HepG2 (cell line): ENCODE results near the gene DOK7. TPM values are rescaled to one million over a fixed set of nuclear protein-coding genes. Genes with fewer than 3 reads are reported as not detected.
A peak's percentile ranks its signal among the peaks of the same experiment; 100 is the strongest.

Source experiments
- ATAC-seq: fragments of 200-7000 bp; cut with Tn5 transposase; 3 replicates; pipeline ENCODE4 v1.9.1; 2020; ENCODE audit warnings: mild to moderate bottlenecking, moderate library complexity
- BruUV-seq: library from RNA; stranded (reverse); fragments of 400-500 nt; replicated peaks from 2 replicates; lab custom pipeline; 2021; lab: Mats Ljungman, UMichigan
- CTCF ChIA-PET: fragments of 300-600 bp; formaldehyde crosslinking; extraction: SDS; loops from one replicate; lab custom pipeline; 2021; ENCODE audit warnings: low total read pairs, inconsistent platforms, low intra/inter-chr PET ratio; lab: Yijun Ruan, JAX
- POLR2A ChIA-PET: fragments of 350-600 bp; sonication (Branson Sonifier 250); formaldehyde crosslinking; loops from one replicate; lab custom pipeline; 2020; ENCODE audit warnings: antibody characterized with exemption, inconsistent platforms; lab: Yijun Ruan, JAX
- DNase-seq: peaks from one replicate; pipeline ENCODE4 v3.0.0-alpha.2; 2015; ENCODE audit warnings: low spot score
- FAIRE-seq: peaks from 3 replicates; lab custom pipeline; 2011; peaks lifted over from hg19 to GRCh38; lab: Jason Lieb, UNC
- H2AFZ ChIP-seq: one replicate; pipeline ENCODE4 v1.6.1; 2011; ENCODE audit warnings: low read length, inconsistent platforms
- H3K27ac ChIP-seq: fragments of 300-600 bp; 3 replicates; pipeline ENCODE4 v1.8.0; 2011; ENCODE audit warnings: mixed run types, mild to moderate bottlenecking, mixed read lengths, low read length, inconsistent platforms; ENCODE audit not compliant: insufficient read depth; ENCODE audit errors: extremely low read length
- H3K27me3 ChIP-seq, 2 experiments: fragments of 200-600 bp in 1 of 2; 2 replicates in 1 of 2; 3 replicates in 1 of 2; pipeline versions ENCODE4 v1.6.0 to v1.8.0; 2011; ENCODE audit warnings: low read length in 2 of 2, mild to moderate bottlenecking in 2 of 2, moderate library complexity in 2 of 2, inconsistent platforms in 1 of 2; ENCODE audit not compliant: insufficient read depth in 2 of 2, control insufficient read depth in 1 of 2
- H3K36me3 ChIP-seq, 2 experiments: fragments of 200-600 bp in 1 of 2; replicated peaks in 1 of 2; 2 replicates in 1 of 2; 3 replicates in 1 of 2; pipeline versions ENCODE4 v1.5.1 to v1.8.0; 2011; ENCODE audit warnings: low read length in 2 of 2, inconsistent platforms in 1 of 2; ENCODE audit not compliant: insufficient read depth in 2 of 2, control insufficient read depth in 1 of 2
- H3K4me1 ChIP-seq: 2 replicates; pipeline ENCODE4 v1.5.1; 2012; ENCODE audit warnings: low read length, inconsistent platforms; ENCODE audit not compliant: insufficient read depth
- H3K4me2 ChIP-seq: 2 replicates; pipeline ENCODE4 v1.6.0; 2011; ENCODE audit warnings: low read depth, low read length, inconsistent platforms
- H3K4me3 ChIP-seq, 3 experiments: fragments of 200-600 bp in 1 of 3; sonication (generic), shearing (Covaris generic) in 1 of 3; replicated peaks in 1 of 3; 2 replicates each; pipeline ENCODE4 v1.5.1; 2011 to 2016; ENCODE audit warnings: low read length in 3 of 3, inconsistent platforms in 2 of 3, low read depth in 2 of 3, mild to moderate bottlenecking in 2 of 3, control low read depth in 1 of 3, mixed read lengths in 1 of 3; ENCODE audit not compliant: insufficient read depth in 1 of 3
- H3K79me2 ChIP-seq: one replicate; pipeline ENCODE4 v1.6.1; 2011; ENCODE audit warnings: low read length, inconsistent platforms; ENCODE audit not compliant: insufficient read depth
- H3K9ac ChIP-seq: 2 replicates; pipeline ENCODE4 v1.6.0; 2011; ENCODE audit warnings: mild to moderate bottlenecking, low read depth, low read length, inconsistent platforms; ENCODE audit not compliant: insufficient read depth
- H3K9me3 ChIP-seq: 2 replicates; pipeline ENCODE4 v1.5.1; 2012; ENCODE audit warnings: mild to moderate bottlenecking, low read length
- H4K20me1 ChIP-seq: 2 replicates; pipeline ENCODE4 v1.6.0; 2011; ENCODE audit warnings: inconsistent platforms, mild to moderate bottlenecking, low read length, moderate library complexity; ENCODE audit not compliant: insufficient read depth
- HNRNPL ChIP-seq: fragments of 200-400 bp; formaldehyde crosslinking; IDR thresholded peaks from 2 replicates; pipeline ENCODE4 v1.6.1; 2017; ENCODE audit warnings: mild to moderate bottlenecking, low read depth, low read length
- LCORL ChIP-seq, 2 experiments: fragments of 450-650 bp in 1 of 2; sonication (generic) in 1 of 2; formaldehyde crosslinking in 1 of 2; IDR thresholded peaks; 2 replicates each; pipeline versions ENCODE4 v1.5.0 to v1.6.1; 2017 to 2020; ENCODE audit warnings: antibody characterized with exemption in 1 of 2, missing genetic modification reagents in 1 of 2
- MED13 ChIP-seq: sonication (generic); formaldehyde crosslinking; IDR thresholded peaks from 2 replicates; pipeline ENCODE4 v1.5.0; 2020; ENCODE audit warnings: missing genetic modification reagents
- PHF5A ChIP-seq: IDR thresholded peaks from one replicate; pipeline ENCODE4 v1.6.1; 2018; ENCODE audit warnings: low read depth, missing genetic modification reagents; ENCODE audit not compliant: unreplicated experiment
- SRF ChIP-seq: IDR thresholded peaks from 2 replicates; pipeline ENCODE4 v1.6.1; 2011; ENCODE audit warnings: mild to moderate bottlenecking, low read depth, low read length, moderate library complexity
- ZNF33A ChIP-seq: sonication (generic); formaldehyde crosslinking; IDR thresholded peaks from 2 replicates; pipeline ENCODE4 v1.5.1; 2020; ENCODE audit warnings: missing genetic modification reagents, mild to moderate bottlenecking, moderate library complexity, borderline replicate concordance
- ZZZ3 ChIP-seq: sonication (generic); formaldehyde crosslinking; IDR thresholded peaks from 2 replicates; pipeline ENCODE4 v1.4.0; 2020; ENCODE audit warnings: missing genetic modification reagents, mild to moderate bottlenecking, borderline replicate concordance
- WGBS: methylation state at CpG from one replicate; pipeline ENCODE4 v1.1.6; 2017; ENCODE audit warnings: low lambda C conversion rate; 5-methylcytosine and 5-hydroxymethylcytosine counted together
- in situ Hi-C: cut with HindIII; loops from 2 replicates; pipeline ENCODE4 v1.10.0; 2017; ENCODE audit warnings: low pct_unique_long_range_greater_than_20kb; ENCODE audit not compliant: extremely low pct_ligation_motif_present
- intact Hi-C: fragments of 100-400 bp; cut with micrococcal nuclease; formaldehyde crosslinking; loops from one replicate; pipeline ENCODE4 v1.10.0; 2022; ENCODE audit not compliant: unreplicated experiment
- polyA plus RNA-seq, 8 experiments: library from polyadenylated mRNA; depleted of rRNA in 3 of 8; stranded (reverse) in 7 of 8; unstranded in 1 of 8; fragments of >200 nt; fragmentation: Illumina TruSeq in 4 of 8; extraction: Trizol in 4 of 8; gene quantifications; 2 replicates each; pipeline versions ENCODE4 v1.2.1 to v1.2.3, GENCODE V29; 2011 to 2016; ENCODE audit warnings: low read depth in 4 of 8, missing spikeins in 1 of 8, mixed read lengths in 1 of 8; ENCODE audit not compliant: insufficient read depth in 1 of 8
- total RNA-seq, 5 experiments: library from RNA; depleted of rRNA; stranded (reverse); fragments of >200 nt; fragmentation: Illumina TruSeq; extraction: Trizol; gene quantifications; 2 replicates each; pipeline ENCODE4 v1.2.3, GENCODE V29; 2016; ENCODE audit warnings: low read depth in 1 of 5
- TF ChIP-seq, protein P1 (sequence below): sonication (generic); IDR thresholded peaks from 2 replicates; pipeline ENCODE4 v1.6.1; 2016; ENCODE audit warnings: low read depth, borderline replicate concordance

The DOK7 gene
- total and polyA plus RNA-seq, 2 of the 13 experiments (the other 11 are each of a cell fraction or from before 2014, with no cell fraction given), result 0.03 to 0.07 TPM

- POLR2A ChIA-PET, result no interaction called here
- no peaks in the 10 kb centered on the region for H3K36me3 ChIP-seq
- TF ChIP-seq, protein P1, sequence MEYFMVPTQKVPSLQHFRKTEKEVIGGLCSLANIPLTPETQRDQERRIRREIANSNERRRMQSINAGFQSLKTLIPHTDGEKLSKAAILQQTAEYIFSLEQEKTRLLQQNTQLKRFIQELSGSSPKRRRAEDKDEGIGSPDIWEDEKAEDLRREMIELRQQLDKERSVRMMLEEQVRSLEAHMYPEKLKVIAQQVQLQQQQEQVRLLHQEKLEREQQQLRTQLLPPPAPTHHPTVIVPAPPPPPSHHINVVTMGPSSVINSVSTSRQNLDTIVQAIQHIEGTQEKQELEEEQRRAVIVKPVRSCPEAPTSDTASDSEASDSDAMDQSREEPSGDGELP, result no peak
- TF ChIP-seq SRF (no peak), LCORL (IDR thresholded peaks at IDR 0.05) (no peak), LCORL (CRISPR knock-in tag; IDR thresholded peaks at IDR 0.05) (no peak), PHF5A (CRISPR knock-in tag) (no peak), MED13 (CRISPR knock-in tag) (no peak)
- H2AFZ ChIP-seq, result no peak overlapping the region
- CTCF ChIA-PET, result no interaction called here
- BruUV-seq, result no TSS peak
- H3K9ac ChIP-seq, result no peak overlapping the region
- no peaks in the 10 kb centered on the region for H3K9me3 ChIP-seq
- FAIRE-seq (no peak), ATAC-seq (peak; percentile 12), DNase-seq (no peak)
- in situ Hi-C loops (no loop called here), intact Hi-C loops (no loop called here)
- peaks cover 29 to 91% of the 10 kb centered on the region in 2 experiments for H3K27me3 ChIP-seq
- 0 out of 2 replicates have a peak, but pooled peaks cover 5% of the 10 kb centered on the region for H3K4me1 ChIP-seq
- no peak overlapping the region for H3K27ac ChIP-seq
- WGBS, result 20% methylated on average over 7 of the region's 25 CpGs
- no peaks in the 10 kb centered on the region for H4K20me1 ChIP-seq
- no peak overlapping the region for H3K4me3 ChIP-seq
- no peak overlapping the region for H3K4me2 ChIP-seq
- no peaks in the 10 kb centered on the region for H3K79me2 ChIP-seq
Observed at GRCh38 chr4:3486541-3487540, 23.7 kb downstream of the DOK7 start.

DNA sequence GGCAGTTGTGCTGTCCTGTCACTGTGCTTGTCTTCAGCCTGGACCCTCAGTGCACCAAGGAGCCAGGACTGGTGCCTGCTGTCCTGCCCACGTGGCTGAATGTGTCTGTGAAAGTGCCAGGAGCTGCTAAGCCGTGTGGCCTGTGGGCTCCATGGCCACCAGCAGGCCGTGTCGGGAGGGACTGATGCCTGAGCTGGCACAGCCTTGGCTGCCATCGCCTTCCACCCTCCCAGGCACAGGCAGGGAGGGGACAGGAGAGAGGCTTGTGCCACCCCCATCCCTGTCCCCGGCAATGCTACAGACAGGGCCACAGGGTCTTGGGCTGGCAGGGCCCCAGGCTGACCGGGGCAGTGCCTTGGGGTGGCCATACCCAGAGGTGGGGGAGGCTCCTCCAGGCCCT lies 24.8 kb downstream of the DOK7 start:
- Histone ChIP-seq H4K20me1 (no peaks in the 10 kb centered on the region), H3K9ac (no peak overlapping the region), H3K4me1 (0 out of 2 replicates have a peak, but pooled peaks cover 5% of the 10 kb centered on the region), H3K36me3 (no peaks in the 10 kb centered on the region), H3K79me2 (no peaks in the 10 kb centered on the region), H3K4me3 (no peak overlapping the region), H3K27ac (no peak overlapping the region), H3K4me2 (no peak overlapping the region), H3K9me3 (no peaks in the 10 kb centered on the region), H3K27me3 (peaks cover 31 to 91% of the 10 kb centered on the region in 2 experiments), H2AFZ (no peak overlapping the region)
- TF ChIP-seq ZZZ3 (CRISPR knock-in tag), result no peak
- TF ChIP-seq ZNF33A, result no peak
- 0 out of 2 replicates have a peak, but pooled peaks have one; percentile 30 for TF ChIP-seq HNRNPL
- in situ Hi-C loops (no loop called here), intact Hi-C loops (no loop called here)
- DNase-seq (no peak), ATAC-seq (peak; percentile 8), FAIRE-seq (no peak)
- POLR2A ChIA-PET, result no interaction called here
- no TSS peak for BruUV-seq
- CTCF ChIA-PET, result no interaction called here
- WGBS, result no CpG with 5 or more reads among the region's 7 CpGs
